Measurements from ENCODE around the gene SAG.

Gene SAG

GRCh38 chr2:233311241-233311926 is 3.8 kb downstream of the SAG start:
- TF ChIP-seq CTCF (IDR thresholded peaks at IDR 0.05), result no peak
- no peak overlapping the region for H3K27ac ChIP-seq
- H3K4me1 ChIP-seq, result no peaks in the 10 kb centered on the region
- no peaks in the 10 kb centered on the region for H3K9me3 ChIP-seq
- no peaks in the 10 kb centered on the region for H3K36me3 ChIP-seq
- intact Hi-C loops (cut with DNase I; ENCODE audit: low total_unique reads), result no loop called here
- DNase-seq, result no peak
- no peak overlapping the region for H3K4me3 ChIP-seq
- peaks cover 0 to 6% of the 10 kb centered on the region in 2 donors for H3K27me3 ChIP-seq

GRCh38 chr2:233312874-233313273 is 5.3 kb downstream of the SAG start:
- intact Hi-C loops (cut with DNase I; ENCODE audit: low total_unique reads), result no loop called here
- no peak for TF ChIP-seq CTCF (IDR thresholded peaks at IDR 0.05)
- H3K27ac ChIP-seq, result no peak overlapping the region
- no peaks in the 10 kb centered on the region for H3K9me3 ChIP-seq
- no peak overlapping the region for H3K4me3 ChIP-seq
- no peak for DNase-seq
- no peaks in the 10 kb centered on the region for H3K4me1 ChIP-seq
- peaks cover 0 to 6% of the 10 kb centered on the region in 2 donors for H3K27me3 ChIP-seq
- no peaks in the 10 kb centered on the region for H3K36me3 ChIP-seq

GRCh38 chr2:233314180-233314925 is 6.7 kb downstream of the SAG start:
- no peak for TF ChIP-seq CTCF (IDR thresholded peaks at IDR 0.05)
- peaks cover 0 to 8% of the 10 kb centered on the region in 2 donors for H3K27me3 ChIP-seq
- intact Hi-C loops (cut with DNase I; ENCODE audit: low total_unique reads), result no loop called here

GRCh38 chr2:233317196-233317943 is 9.8 kb downstream of the SAG start:
- peaks cover 0 to 20% of the 10 kb centered on the region in 2 donors for H3K27me3 ChIP-seq
- no peak for TF ChIP-seq CTCF (IDR thresholded peaks at IDR 0.05)
- DNase-seq, result no peak

More at GRCh38 chr2:233314180-233314925, 6.7 kb downstream of the SAG start:
- no peaks in the 10 kb centered on the region for H3K4me1 ChIP-seq
- no peak for DNase-seq
- H3K36me3 ChIP-seq, result no peaks in the 10 kb centered on the region
- no peaks in the 10 kb centered on the region for H3K9me3 ChIP-seq
- H3K27ac ChIP-seq, result no peak overlapping the region
- H3K4me3 ChIP-seq, result no peak overlapping the region

GRCh38 chr2:233319256-233319655 is 11.6 kb downstream of the SAG start:
- no peaks in the 10 kb centered on the region for H3K36me3 ChIP-seq
- intact Hi-C loops (cut with DNase I; ENCODE audit: low total_unique reads), result no loop called here
- TF ChIP-seq CTCF (IDR thresholded peaks at IDR 0.05), result no peak
- H3K4me3 ChIP-seq, result no peak overlapping the region
- no peak for DNase-seq
- no peaks in the 10 kb centered on the region for H3K9me3 ChIP-seq
- no peak overlapping the region for H3K27ac ChIP-seq
- H3K27me3 ChIP-seq, result peaks cover 0 to 17% of the 10 kb centered on the region in 2 donors
- H3K4me1 ChIP-seq, result no peaks in the 10 kb centered on the region

More at GRCh38 chr2:233317196-233317943, 9.8 kb downstream of the SAG start:
- Histone ChIP-seq H3K27ac (no peak overlapping the region), H3K9me3 (no peaks in the 10 kb centered on the region), H3K4me1 (no peaks in the 10 kb centered on the region), H3K36me3 (no peaks in the 10 kb centered on the region), H3K4me3 (no peak overlapping the region)
- intact Hi-C loops (cut with DNase I; ENCODE audit: low total_unique reads), result no loop called here

Measured in tibial artery (tissue), 4 donors.